ENCODE results near the gene MDM4.

The MDM4 gene

DNA sequence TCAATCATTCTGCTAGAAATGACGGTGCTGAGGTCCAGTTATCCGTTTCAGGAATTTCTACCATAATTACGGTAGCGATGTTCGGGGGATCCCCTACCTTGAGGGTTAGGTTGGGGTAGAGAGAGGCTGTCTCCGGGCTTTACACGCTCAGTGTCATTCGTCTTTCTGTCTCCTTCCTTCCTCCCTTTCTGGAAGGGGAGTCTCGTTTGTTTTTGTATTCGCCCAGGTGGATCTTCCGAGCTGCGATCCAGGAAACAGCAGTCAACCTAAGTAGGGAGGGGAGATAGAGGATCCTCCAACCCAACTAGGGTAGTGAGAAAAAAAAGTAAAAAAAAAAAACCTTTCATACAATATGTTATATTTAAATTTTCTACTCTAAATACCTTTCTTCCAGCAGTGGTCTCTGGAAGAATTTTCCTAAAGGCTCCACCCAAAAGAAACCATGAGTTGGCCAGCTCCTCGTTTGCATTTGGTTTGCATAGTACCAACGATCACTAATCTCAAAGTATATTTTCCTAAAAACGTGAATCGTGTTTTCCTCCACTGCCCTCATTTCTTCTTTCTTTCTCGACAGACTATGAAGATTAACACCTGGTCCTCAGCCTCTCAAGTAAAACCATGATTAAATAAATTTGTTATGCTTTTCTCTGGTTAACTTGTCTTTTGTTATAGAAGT is 21.0 kb upstream of the MDM4 start:
- ChIA-PET CTCF (interaction anchor here (0.8 to 39.3 kb wide), 12 partner anchors 8 to 96 kb away, joined by 3 to 1775 read pairs (median 6); partner anchors contain the start of gene MDM4), POLR2A (interaction anchor here (0.6 to 2.3 kb wide), 2 partner anchors 12 to 21 kb away, joined by 3 to 10 read pairs; partner anchors contain the start of gene MDM4)
- peak; percentile 54 for DNase-seq (ENCODE audit: extremely low spot score)
- TF ChIP-seq, protein P1, sequence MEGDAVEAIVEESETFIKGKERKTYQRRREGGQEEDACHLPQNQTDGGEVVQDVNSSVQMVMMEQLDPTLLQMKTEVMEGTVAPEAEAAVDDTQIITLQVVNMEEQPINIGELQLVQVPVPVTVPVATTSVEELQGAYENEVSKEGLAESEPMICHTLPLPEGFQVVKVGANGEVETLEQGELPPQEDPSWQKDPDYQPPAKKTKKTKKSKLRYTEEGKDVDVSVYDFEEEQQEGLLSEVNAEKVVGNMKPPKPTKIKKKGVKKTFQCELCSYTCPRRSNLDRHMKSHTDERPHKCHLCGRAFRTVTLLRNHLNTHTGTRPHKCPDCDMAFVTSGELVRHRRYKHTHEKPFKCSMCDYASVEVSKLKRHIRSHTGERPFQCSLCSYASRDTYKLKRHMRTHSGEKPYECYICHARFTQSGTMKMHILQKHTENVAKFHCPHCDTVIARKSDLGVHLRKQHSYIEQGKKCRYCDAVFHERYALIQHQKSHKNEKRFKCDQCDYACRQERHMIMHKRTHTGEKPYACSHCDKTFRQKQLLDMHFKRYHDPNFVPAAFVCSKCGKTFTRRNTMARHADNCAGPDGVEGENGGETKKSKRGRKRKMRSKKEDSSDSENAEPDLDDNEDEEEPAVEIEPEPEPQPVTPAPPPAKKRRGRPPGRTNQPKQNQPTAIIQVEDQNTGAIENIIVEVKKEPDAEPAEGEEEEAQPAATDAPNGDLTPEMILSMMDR (IDR thresholded peaks at IDR 0.05; ENCODE audit: control extremely low read depth, extremely low read depth, low read depth, missing control alignments), result no peak

DNA sequence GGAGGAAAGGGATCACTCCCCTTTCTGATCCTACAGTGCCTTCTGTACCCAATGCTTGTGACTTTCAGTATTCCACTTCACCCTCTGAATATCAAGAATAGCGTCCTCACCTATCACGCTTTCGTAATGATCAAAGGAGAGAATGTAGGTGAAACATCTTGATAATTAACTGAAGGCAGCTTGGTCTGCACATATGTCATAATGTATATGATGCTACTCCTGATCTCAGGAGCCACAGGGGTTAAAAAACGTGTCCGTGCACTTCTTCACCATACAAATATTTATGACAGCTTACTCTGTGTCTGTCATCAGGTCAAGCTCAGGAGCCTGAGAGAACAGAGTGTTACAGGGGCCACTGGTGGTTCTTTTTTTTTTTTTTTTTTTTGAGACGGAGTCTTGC is 20.4 kb upstream of the MDM4 start:
- ChIA-PET POLR2A (interaction anchor here (0.6 to 2.3 kb wide), 2 partner anchors 11 to 21 kb away, joined by 3 to 10 read pairs; partner anchors contain the start of gene MDM4), CTCF (interaction anchor here (0.8 to 39.3 kb wide), 7 partner anchors 8 to 97 kb away, joined by 3 to 1775 read pairs (median 7); no protein-coding TSS in a partner anchor)
- DNase-seq (ENCODE audit: extremely low spot score), result no peak
- TF ChIP-seq, protein P1 (IDR thresholded peaks at IDR 0.05; ENCODE audit: control extremely low read depth, extremely low read depth, low read depth, missing control alignments), result no peak

DNA sequence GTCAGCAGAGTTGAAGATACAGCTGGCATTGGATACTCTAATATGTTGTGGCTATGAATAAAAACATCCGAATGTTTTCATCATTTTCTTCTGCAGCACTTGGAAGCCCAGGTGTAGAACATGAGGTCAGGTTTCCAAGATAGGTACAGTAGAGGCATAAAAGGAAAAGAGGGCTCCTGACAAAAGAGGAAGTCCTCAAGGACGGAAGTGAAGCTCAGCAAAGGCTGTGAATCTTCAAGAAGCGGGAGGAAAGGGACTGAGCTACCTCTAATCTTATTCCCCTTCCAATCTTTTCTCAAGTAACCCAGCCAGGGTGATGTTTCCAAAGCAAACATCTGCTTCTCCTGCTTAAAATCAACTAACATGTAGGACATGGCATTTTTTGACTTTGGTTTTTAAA is 17.2 kb upstream of the MDM4 start:
- TF ChIP-seq, protein P1 (IDR thresholded peaks at IDR 0.05; ENCODE audit: control extremely low read depth, extremely low read depth, low read depth, missing control alignments), result no peak
- POLR2A ChIA-PET, result no interaction called here
- CTCF ChIA-PET, result interaction anchor here (1.2 to 39.3 kb wide), 4 partner anchors 16 to 308 kb away, joined by 3 to 1775 read pairs (median 4); no protein-coding TSS in a partner anchor
- no peak for DNase-seq (ENCODE audit: extremely low spot score)

DNA sequence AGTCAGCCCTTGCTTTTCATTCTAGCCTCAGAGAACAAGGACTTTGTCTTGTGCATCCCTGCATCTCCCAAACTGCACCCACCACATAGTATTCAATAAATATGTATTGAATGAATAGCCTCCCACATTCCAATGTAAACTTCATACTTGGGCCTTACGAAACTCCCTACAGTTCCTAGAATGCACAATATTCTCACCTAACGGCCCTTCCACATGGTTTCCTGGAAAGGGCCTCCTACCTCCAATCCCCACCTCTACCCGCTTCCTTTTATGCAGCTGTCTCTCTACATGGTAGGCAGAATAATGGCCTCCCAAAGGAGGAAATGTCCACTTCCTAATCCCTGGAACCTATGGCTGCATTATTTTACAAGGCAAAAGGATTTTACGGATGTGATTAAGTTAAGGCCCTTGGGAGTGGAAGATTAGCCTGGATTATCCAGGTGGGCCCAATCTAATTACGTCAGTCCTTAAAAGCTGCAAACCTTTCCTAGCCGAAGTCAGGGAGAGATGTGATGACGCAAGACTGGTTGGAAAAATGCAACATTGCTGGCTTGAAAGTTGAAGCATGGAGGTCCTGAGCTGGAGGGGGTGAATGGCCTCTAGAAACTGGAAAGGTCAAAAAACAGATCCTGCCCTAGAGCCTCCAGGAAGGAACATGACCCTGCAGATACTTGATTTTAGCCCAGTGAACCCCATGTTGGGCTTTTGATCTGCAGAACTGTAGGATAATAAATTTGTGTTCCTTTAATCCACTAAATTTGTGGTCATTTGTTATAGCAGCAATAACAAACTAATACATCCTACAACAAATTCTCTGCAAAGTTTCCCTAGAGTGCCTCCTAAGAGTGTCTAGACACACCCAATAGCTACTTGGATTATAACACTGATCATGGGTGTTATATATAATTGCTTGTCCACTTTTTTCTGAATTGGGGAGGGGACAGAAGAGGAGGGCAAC is 16.4 kb upstream of the MDM4 start:
- TF ChIP-seq, protein P1 (IDR thresholded peaks at IDR 0.05; ENCODE audit: control extremely low read depth, extremely low read depth, low read depth, missing control alignments), result no peak
- POLR2A ChIA-PET, result no interaction called here
- CTCF ChIA-PET, result interaction anchor here (1.0 to 39.3 kb wide), 6 partner anchors 9 to 308 kb away, joined by 3 to 1775 read pairs (median 6); no protein-coding TSS in a partner anchor
- no peak for DNase-seq (ENCODE audit: extremely low spot score)

DNA sequence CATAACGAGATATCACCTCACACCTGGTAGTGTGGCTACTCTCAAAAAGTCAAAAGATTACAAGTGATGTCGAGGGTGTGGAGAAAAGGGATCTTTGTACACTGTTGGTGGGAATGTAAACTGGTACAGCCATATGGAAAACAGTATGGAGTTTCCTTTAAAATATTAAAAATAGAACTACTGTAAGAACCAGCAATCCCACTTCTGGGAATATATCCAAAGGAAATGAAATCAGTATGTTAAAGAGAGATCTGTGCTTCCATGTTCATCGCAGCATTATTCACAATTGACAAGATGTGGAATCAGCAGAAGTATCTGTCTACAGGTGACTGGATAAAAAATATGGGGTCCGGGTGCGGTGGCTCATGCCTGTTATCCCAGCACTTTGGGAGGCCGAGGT is 14.0 kb upstream of the MDM4 start:
- ChIA-PET POLR2A (no interaction called here), CTCF (interaction anchor here (0.8 to 39.3 kb wide), 15 partner anchors 8 to 339 kb away, joined by 3 to 1775 read pairs (median 10); partner anchors contain the start of genes MDM4 and PIK3C2B)
- DNase-seq (ENCODE audit: extremely low spot score), result no peak
- TF ChIP-seq, protein P1 (IDR thresholded peaks at IDR 0.05; ENCODE audit: control extremely low read depth, extremely low read depth, low read depth, missing control alignments), result no peak
